Stimulated activated CD4-positive, alpha-beta T cell treated with anti-CD3 and anti-CD28 coated beads, Interleukin-4, amount 100 ng/mL, for 24 hours (primary cell): ENCODE results near the gene SECISBP2L.
"Not testable (repeated sequence)": the region's sequence is repeated elsewhere in the genome, so short reads cannot be mapped to it uniquely, and the experiment has no call there.

Experiments
- DNase-seq: peaks from one replicate; pipeline ENCODE4 v3.0.0-alpha.2; 2020

The SECISBP2L gene

GRCh38 chr15:48993380-48993779 lies 52.9 kb downstream of the SECISBP2L start:
- no peak for DNase-seq

- no peak for DNase-seq
These were observed 53.7 kb downstream of the SECISBP2L start for GRCh38 chr15:48992545-48992944.

- no peak for DNase-seq
These were observed 54.1 kb downstream of the SECISBP2L start for GRCh38 chr15:48992096-48992495.

GRCh38 chr15:48989170-48989569 lies 57.1 kb downstream of the SECISBP2L start:
- no peak for DNase-seq

GRCh38 chr15:48987142-48987541 lies 59.1 kb downstream of the SECISBP2L start:
- no peak for DNase-seq

GRCh38 chr15:48986240-48986639 lies 60.0 kb downstream of the SECISBP2L start:
- DNase-seq = no peak

GRCh38 chr15:48985516-48985915 lies 60.7 kb downstream of the SECISBP2L start:
- no peak for DNase-seq

GRCh38 chr15:48984811-48985352 lies 61.4 kb downstream of the SECISBP2L start:
- no peak for DNase-seq

- DNase-seq = no peak
These were observed 62.1 kb downstream of the SECISBP2L start for GRCh38 chr15:48984021-48984710.

- no peak for DNase-seq
These were observed 62.9 kb downstream of the SECISBP2L start for GRCh38 chr15:48983300-48983699.

GRCh38 chr15:48981941-48982340 lies 64.3 kb downstream of the SECISBP2L start:
- DNase-seq = no peak

GRCh38 chr15:48978638-48979037 lies 67.6 kb downstream of the SECISBP2L start:
- DNase-seq = no peak

- DNase-seq = no peak
These were observed 69.7 kb downstream of the SECISBP2L start for GRCh38 chr15:48976444-48977088.

- peak; percentile 75 for DNase-seq
These were observed 70.5 kb downstream of the SECISBP2L start for GRCh38 chr15:48975472-48976419.

- no peak for DNase-seq
These were observed 71.4 kb downstream of the SECISBP2L start for GRCh38 chr15:48974882-48975281.

- DNase-seq = no peak
These were observed 73.3 kb downstream of the SECISBP2L start for GRCh38 chr15:48972750-48973503.

GRCh38 chr15:48970926-48971325 lies 75.3 kb downstream of the SECISBP2L start:
- not testable (repeated sequence) for DNase-seq

- DNase-seq = no peak
These were observed 78.2 kb downstream of the SECISBP2L start for GRCh38 chr15:48968066-48968465.

- no peak for DNase-seq
These were observed 78.9 kb downstream of the SECISBP2L start for GRCh38 chr15:48967336-48967735.

GRCh38 chr15:48966595-48967301 lies 79.5 kb downstream of the SECISBP2L start:
- DNase-seq = peak; percentile 19

- DNase-seq = no peak
These were observed 80.3 kb downstream of the SECISBP2L start for GRCh38 chr15:48965972-48966371.

GRCh38 chr15:48964898-48965297 lies 81.3 kb downstream of the SECISBP2L start:
- DNase-seq = no peak
